Kidney epithelial cell (primary cell): Measurements from ENCODE around the gene AIFM1. TPM values are rescaled to one million over a fixed set of nuclear protein-coding genes. Genes with fewer than 3 reads are reported as not detected.

ENCODE experiments used
- DNase-seq: peaks from one replicate; pipeline ENCODE4 v3.0.0-alpha.2; 2010; ENCODE audit warnings: low read depth
- H3K27me3 ChIP-seq: 2 replicates; pipeline ENCODE4 v1.6.0; 2011; ENCODE audit warnings: low read length; ENCODE audit not compliant: control insufficient read depth, insufficient read depth
- H3K36me3 ChIP-seq: 2 replicates; pipeline ENCODE4 v1.5.1; 2011; ENCODE audit warnings: low read length; ENCODE audit not compliant: control insufficient read depth, insufficient read depth
- H3K4me3 ChIP-seq: 2 replicates; pipeline ENCODE4 v1.5.1; 2011; ENCODE audit warnings: low read depth, mild to moderate bottlenecking, control low read depth, low read length
- total RNA-seq: library from RNA; depleted of rRNA; stranded (reverse); fragments of >200 nt; gene quantifications from 2 replicates; pipeline ENCODE4 v1.2.3, GENCODE V29; 2015
- TF ChIP-seq, protein P1 (sequence below): IDR thresholded peaks from 2 replicates; pipeline ENCODE4 v1.5.1; 2011; ENCODE audit warnings: mild to moderate bottlenecking, moderate library complexity, low read length, control low read depth, inconsistent platforms; ENCODE audit not compliant: insufficient read depth, poor library complexity, severe bottlenecking

AIFM1 gene
- total RNA-seq, 1 donor from 2014 or later: 27.2 TPM

DNA sequence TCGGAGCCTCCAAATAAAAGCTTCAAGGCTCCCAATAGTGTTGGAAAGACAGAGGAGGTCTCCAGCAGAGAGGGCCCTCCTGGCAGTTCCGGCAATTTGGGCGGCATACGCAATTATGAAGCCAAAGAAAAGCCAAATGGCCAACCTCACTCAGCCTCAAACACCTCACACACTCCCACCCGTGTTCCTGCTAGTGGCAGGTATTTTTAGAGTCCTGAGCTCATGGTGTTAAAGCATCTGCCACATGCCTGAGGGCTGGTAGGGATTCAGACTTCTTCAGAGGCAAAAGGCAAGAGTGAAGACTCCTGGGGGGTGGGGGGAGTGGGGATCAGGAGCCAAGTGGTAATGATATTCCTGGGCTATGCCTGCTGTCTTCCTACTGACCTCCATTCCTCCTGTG, 13.5 kb upstream of the AIFM1 start:
- TF ChIP-seq, protein P1, sequence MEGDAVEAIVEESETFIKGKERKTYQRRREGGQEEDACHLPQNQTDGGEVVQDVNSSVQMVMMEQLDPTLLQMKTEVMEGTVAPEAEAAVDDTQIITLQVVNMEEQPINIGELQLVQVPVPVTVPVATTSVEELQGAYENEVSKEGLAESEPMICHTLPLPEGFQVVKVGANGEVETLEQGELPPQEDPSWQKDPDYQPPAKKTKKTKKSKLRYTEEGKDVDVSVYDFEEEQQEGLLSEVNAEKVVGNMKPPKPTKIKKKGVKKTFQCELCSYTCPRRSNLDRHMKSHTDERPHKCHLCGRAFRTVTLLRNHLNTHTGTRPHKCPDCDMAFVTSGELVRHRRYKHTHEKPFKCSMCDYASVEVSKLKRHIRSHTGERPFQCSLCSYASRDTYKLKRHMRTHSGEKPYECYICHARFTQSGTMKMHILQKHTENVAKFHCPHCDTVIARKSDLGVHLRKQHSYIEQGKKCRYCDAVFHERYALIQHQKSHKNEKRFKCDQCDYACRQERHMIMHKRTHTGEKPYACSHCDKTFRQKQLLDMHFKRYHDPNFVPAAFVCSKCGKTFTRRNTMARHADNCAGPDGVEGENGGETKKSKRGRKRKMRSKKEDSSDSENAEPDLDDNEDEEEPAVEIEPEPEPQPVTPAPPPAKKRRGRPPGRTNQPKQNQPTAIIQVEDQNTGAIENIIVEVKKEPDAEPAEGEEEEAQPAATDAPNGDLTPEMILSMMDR: no peak
- no peak overlapping the region for H3K4me3 ChIP-seq
- no peaks in the 10 kb centered on the region for H3K27me3 ChIP-seq
- DNase-seq: no peak
- H3K36me3 ChIP-seq: no peaks in the 10 kb centered on the region

DNA sequence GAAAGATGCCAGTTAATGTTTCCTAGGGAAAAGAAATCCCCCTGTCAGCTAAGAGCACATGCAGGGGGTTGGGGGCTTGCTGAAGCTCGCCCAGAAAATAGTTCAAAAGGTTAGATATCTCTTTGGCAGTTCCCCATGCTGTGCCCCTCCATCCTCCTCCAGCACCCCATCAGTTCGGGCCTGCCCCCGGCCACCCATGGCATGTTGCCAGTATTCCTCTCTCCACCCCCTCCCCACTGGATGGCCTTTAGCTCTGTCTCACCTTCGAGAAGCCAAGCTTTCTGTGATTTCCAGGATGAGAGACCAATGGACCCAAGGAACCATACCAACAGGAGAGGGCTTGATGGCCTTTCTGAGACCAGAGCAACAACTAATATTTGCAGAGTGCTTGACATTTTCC, 11.3 kb upstream of the AIFM1 start:
- Histone ChIP-seq H3K27me3 (peaks cover 5% of the 10 kb centered on the region), H3K36me3 (no peaks in the 10 kb centered on the region), H3K4me3 (no peak overlapping the region)
- TF ChIP-seq, protein P1: no peak
- no peak for DNase-seq

DNA sequence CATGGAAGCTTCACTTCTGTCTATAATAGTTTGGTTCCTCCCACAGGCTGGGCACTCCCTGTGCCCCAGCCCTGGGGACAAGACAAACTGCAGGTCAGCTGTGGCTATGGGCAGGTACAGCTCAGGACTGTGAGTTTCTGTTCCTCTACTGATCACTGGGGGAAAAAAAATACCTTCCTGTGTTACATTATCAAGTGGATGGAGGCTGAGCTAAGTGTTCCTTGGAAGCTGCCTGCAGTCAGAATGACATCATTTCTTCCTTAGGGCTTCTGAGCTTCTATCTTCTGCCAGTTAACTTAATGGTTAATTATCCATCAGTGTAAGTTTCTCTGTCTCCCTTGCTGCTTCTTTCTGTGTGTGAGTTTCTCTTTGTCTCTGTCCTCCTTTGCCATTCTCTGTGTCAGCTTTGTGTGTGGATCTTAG, 10.7 kb upstream of the AIFM1 start:
- DNase-seq: no peak
- Histone ChIP-seq H3K4me3 (no peak overlapping the region), H3K27me3 (peaks cover 10% of the 10 kb centered on the region), H3K36me3 (no peaks in the 10 kb centered on the region)
- TF ChIP-seq, protein P1: no peak

DNA sequence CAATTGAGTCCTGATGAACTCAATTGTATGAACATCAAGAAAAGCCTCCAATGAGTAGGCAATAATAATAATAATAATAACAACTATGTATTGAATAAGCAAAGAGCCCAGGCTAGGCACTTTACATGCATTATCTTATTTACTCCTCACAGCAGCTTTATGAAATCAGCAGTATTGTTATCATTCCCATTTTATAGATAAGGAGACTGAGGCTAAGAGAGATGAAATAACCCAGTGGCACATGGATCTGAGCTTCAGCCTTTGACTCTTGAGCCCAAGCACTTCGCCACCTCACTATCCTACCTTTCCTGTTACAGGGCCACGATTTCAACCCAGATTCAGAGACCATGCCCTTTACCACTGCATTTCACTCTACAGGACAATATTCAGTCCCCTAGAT, 9.3 kb upstream of the AIFM1 start:
- H3K27me3 ChIP-seq: peaks cover 11% of the 10 kb centered on the region
- no peak for DNase-seq

DNA sequence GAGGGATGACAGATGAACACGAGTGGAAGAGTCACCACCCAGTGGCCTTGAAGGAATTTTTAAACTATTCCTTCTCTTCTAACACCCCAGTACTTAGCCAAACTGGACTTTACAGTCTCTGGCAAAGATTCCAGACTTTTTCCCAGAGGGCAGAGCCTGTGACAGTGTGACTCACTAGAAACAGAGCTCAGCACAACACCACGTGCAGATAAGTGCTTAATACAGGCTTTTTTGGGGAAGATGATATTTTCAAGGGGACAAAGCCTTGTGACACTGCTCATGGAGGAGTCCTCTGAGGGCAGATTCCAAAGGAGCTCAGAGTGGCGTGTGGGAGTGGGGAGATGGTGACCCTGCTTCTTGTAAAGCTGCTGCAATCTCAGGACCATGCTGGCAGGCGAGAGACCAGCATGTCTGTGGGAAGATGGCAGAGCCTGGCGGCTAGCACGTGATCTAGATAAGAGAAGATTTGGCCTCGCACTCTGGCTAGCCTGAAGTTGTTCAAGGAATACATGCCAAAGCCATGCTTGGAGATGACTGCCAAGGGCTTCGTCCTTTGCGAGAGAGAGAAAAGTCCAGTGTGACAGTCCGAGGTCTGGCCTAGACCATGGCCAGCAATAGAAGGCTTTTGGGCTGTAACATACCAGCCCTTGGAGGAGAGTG, 8.5 kb upstream of the AIFM1 start:
- DNase-seq: no peak

More for the DNA sequence above, 9.3 kb upstream of the AIFM1 start:
- TF ChIP-seq, protein P1: no peak
- no peaks in the 10 kb centered on the region for H3K36me3 ChIP-seq
- no peak overlapping the region for H3K4me3 ChIP-seq

More for the DNA sequence above, 8.5 kb upstream of the AIFM1 start:
- peaks cover 11% of the 10 kb centered on the region for H3K27me3 ChIP-seq
- TF ChIP-seq, protein P1: no peak
- H3K4me3 ChIP-seq: no peak overlapping the region
- H3K36me3 ChIP-seq: no peaks in the 10 kb centered on the region
